KMS-11 (cell line): ENCODE data around the gene DNMT3A.

Experiments used
- H2AFZ ChIP-seq: fragments of 200-600 bp; sonication (generic); 2 replicates; pipeline ENCODE4 v1.6.1; 2016; ENCODE audit warnings: antibody characterized with exemption, mixed run types, low read depth
- H3K27ac ChIP-seq: fragments of 200-600 bp; sonication (generic); 2 replicates; pipeline ENCODE4 v1.6.1; 2016; ENCODE audit warnings: mild to moderate bottlenecking, mixed run types
- H3K27me3 ChIP-seq: fragments of 200-600 bp; sonication (generic); 2 replicates; pipeline ENCODE4 v1.6.1; 2017; ENCODE audit warnings: mild to moderate bottlenecking, low read depth, mixed run types, moderate library complexity; ENCODE audit not compliant: insufficient read depth
- H3K36me3 ChIP-seq: fragments of 200-600 bp; sonication (generic); 2 replicates; pipeline ENCODE4 v1.6.1; 2017; ENCODE audit warnings: mild to moderate bottlenecking, mixed run types; ENCODE audit not compliant: insufficient read depth
- H3K4me1 ChIP-seq: fragments of 200-600 bp; sonication (generic); 2 replicates; pipeline ENCODE4 v1.6.1; 2016; ENCODE audit warnings: mild to moderate bottlenecking, low read depth, mixed run types; ENCODE audit not compliant: poor library complexity, severe bottlenecking
- H3K4me2 ChIP-seq: fragments of 200-600 bp; sonication (generic); 2 replicates; pipeline ENCODE4 v1.7.0; 2016; ENCODE audit warnings: mild to moderate bottlenecking, mixed run types
- H3K4me3 ChIP-seq: fragments of 200-600 bp; sonication (generic); IDR thresholded peaks from 2 replicates; pipeline ENCODE4 v1.6.1; 2017; ENCODE audit warnings: low read depth, low read length, mixed read lengths; ENCODE audit not compliant: insufficient read depth
- H3K79me2 ChIP-seq: fragments of 200-600 bp; sonication (generic); 2 replicates; pipeline ENCODE4 v1.6.1; 2016; ENCODE audit warnings: low read depth, mixed run types; ENCODE audit not compliant: insufficient read depth
- H3K9ac ChIP-seq: fragments of 200-600 bp; sonication (generic); 2 replicates; pipeline ENCODE4 v1.6.1; 2016; ENCODE audit warnings: mild to moderate bottlenecking, mixed run types
- H4K20me1 ChIP-seq: fragments of 200-600 bp; sonication (generic); 2 replicates; pipeline ENCODE4 v1.6.1; 2016; ENCODE audit warnings: mild to moderate bottlenecking, mixed run types; ENCODE audit not compliant: insufficient read depth
- CTCF ChIP-seq: fragments of 200-600 bp; sonication (generic); conservative IDR thresholded peaks from 2 replicates; pipeline ENCODE4 v1.6.1; 2017; ENCODE audit warnings: low read depth, mild to moderate bottlenecking, antibody characterized with exemption, low read length, moderate library complexity, mixed read lengths

DNMT3A gene

GRCh38 chr2:25198576-25198975, 143.1 kb downstream of the DNMT3A start:
- Histone ChIP-seq H3K9ac (no peak overlapping the region), H4K20me1 (no peaks in the 10 kb centered on the region), H3K27me3 (no peaks in the 10 kb centered on the region), H3K27ac (no peak overlapping the region), H3K79me2 (no peaks in the 10 kb centered on the region), H3K4me3 (no peak overlapping the region), H3K4me1 (no peaks in the 10 kb centered on the region), H3K4me2 (no peak overlapping the region), H2AFZ (no peak overlapping the region), H3K36me3 (no peaks in the 10 kb centered on the region)
- TF ChIP-seq CTCF, result no peak

- TF ChIP-seq CTCF, result no peak
- H3K4me2 ChIP-seq, result no peak overlapping the region
- H3K36me3 ChIP-seq, result no peaks in the 10 kb centered on the region
- no peaks in the 10 kb centered on the region for H3K4me1 ChIP-seq
- no peaks in the 10 kb centered on the region for H4K20me1 ChIP-seq
- H3K9ac ChIP-seq, result no peak overlapping the region
- no peaks in the 10 kb centered on the region for H3K27me3 ChIP-seq
- H3K27ac ChIP-seq, result no peak overlapping the region
- no peaks in the 10 kb centered on the region for H3K79me2 ChIP-seq
- H3K4me3 ChIP-seq, result no peak overlapping the region
- no peak overlapping the region for H2AFZ ChIP-seq
These were observed 143.6 kb downstream of the DNMT3A start for GRCh38 chr2:25198209-25198525.

GRCh38 chr2:25197336-25198208, 144.2 kb downstream of the DNMT3A start:
- Histone ChIP-seq H3K9ac (no peak overlapping the region), H2AFZ (no peak overlapping the region)

GRCh38 chr2:25194576-25195122, 147.1 kb downstream of the DNMT3A start:
- TF ChIP-seq CTCF, result no peak
- Histone ChIP-seq H2AFZ (no peak overlapping the region), H3K4me3 (no peak overlapping the region), H3K9ac (no peak overlapping the region), H3K79me2 (no peaks in the 10 kb centered on the region), H3K4me1 (no peaks in the 10 kb centered on the region), H3K4me2 (no peak overlapping the region), H4K20me1 (no peaks in the 10 kb centered on the region), H3K27ac (no peak overlapping the region), H3K27me3 (no peaks in the 10 kb centered on the region), H3K36me3 (no peaks in the 10 kb centered on the region)

More at GRCh38 chr2:25197336-25198208, 144.2 kb downstream of the DNMT3A start:
- Histone ChIP-seq H3K4me3 (no peak overlapping the region), H3K27ac (no peak overlapping the region), H3K4me2 (no peak overlapping the region), H4K20me1 (no peaks in the 10 kb centered on the region), H3K27me3 (no peaks in the 10 kb centered on the region), H3K36me3 (no peaks in the 10 kb centered on the region), H3K79me2 (no peaks in the 10 kb centered on the region), H3K4me1 (no peaks in the 10 kb centered on the region)
- no peak for TF ChIP-seq CTCF
